DMS53 (cell line): ENCODE results near the gene TNFSF11.
"Not testable (repeated sequence)": the region's sequence is repeated elsewhere in the genome, so short reads cannot be mapped to it uniquely, and the experiment has no call there.

Experiments
- DNase-seq: peaks from one replicate; lab custom pipeline; 2025; lab: John Stamatoyannopoulos, UW

The TNFSF11 gene

DNA sequence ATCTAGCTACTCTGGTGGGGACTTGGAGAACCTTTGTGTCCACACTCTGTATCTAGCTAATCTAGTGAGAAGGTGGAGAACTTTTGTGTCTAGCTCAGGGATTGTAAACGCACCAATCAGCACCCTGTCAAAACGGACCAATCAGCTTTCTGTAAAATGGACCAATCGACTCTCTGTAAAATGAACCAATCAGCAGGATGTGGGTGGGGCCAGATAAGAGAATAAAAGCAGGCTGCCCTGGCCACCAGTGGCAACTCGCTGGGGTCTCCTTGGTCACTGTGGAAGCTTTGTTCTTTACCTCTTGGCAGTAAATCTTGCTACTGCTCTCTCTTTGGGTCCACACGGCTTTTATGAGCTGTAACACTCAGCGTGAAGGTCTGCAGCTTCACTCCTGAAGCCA is 13.6 kb upstream of the TNFSF11 start:
- not testable (repeated sequence) for DNase-seq

DNA sequence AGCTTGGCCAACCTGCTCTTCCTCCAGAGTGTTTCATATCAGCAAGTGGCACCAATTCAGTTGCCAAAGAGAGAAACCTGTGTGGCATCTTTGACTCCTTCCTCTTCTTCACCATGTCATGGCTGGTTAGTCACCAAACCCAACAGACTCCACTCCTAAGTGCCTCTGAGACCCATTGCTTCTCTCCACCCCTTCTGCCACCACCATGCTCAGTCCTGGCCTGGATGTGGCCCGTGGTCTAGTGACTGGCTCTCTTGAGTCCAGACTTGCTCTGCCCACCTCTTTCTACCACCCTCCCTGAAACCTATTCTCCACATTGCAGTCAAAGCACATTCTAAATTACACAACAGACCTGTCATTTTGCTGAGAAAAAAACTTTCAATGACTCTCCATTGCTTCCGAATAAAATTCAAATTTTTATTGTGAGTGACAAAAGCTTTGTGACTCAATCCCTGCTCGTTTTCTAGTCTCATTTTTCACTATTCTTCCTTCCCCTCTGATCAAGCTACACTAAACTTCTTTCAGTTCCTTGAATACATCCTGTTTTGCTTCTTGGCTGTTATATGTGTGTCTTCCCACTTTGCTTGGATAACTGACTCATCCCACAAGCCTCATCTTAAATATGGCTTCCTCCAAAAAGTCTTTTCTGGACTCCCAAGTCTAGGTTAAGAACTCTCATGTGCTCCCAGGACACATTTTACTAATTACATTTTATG is 12.0 kb upstream of the TNFSF11 start:
- no peak for DNase-seq

GRCh38 chr13:42567906-42568305 is 6.0 kb upstream of the TNFSF11 start:
- DNase-seq = no peak

DNA sequence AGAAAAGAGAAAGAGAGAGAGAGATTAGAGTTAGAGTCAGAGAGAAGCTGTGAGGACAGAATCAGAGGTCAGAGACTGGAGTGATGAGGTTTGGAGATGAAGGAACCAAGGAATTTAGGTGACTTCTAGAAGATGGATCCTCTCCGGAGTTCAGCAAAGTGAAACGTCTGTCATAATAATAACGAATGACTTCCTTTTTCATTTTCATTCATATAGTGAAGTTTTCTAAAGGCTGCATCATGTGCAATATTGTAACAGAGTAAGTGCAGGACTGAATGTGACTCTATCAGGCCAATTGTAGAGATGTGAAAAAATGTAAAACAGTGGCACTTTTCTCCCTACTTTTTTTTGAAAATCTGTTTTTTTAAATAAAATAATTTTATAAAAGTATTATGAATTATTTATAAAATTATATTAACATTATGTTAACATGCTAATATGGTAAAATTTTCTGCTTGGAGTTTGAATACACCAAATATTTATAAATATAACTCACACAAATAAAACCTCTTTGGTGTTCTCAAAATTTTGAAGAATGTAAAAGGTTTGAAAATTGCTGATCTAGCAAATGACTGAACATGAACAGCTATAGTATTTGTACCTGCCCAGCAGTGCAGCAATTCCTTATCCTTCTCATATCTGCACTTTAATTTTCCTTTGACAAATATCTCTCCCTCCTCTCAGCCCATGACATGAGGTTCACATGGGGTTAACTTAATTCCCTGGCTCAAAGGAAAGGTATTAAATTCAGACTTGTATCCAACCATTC is 4.2 kb upstream of the TNFSF11 start:
- DNase-seq = no peak

- DNase-seq = peak; percentile 10
These were observed 2.1 kb upstream of the TNFSF11 start for GRCh38 chr13:42571895-42572294.

GRCh38 chr13:42574435-42575311 is 721 bp downstream of the TNFSF11 start:
- DNase-seq = peak; percentile 40

GRCh38 chr13:42575938-42576337 is 2.0 kb downstream of the TNFSF11 start:
- no peak for DNase-seq

- DNase-seq = no peak
These were observed 3.6 kb downstream of the TNFSF11 start for GRCh38 chr13:42577538-42577937.

DNA sequence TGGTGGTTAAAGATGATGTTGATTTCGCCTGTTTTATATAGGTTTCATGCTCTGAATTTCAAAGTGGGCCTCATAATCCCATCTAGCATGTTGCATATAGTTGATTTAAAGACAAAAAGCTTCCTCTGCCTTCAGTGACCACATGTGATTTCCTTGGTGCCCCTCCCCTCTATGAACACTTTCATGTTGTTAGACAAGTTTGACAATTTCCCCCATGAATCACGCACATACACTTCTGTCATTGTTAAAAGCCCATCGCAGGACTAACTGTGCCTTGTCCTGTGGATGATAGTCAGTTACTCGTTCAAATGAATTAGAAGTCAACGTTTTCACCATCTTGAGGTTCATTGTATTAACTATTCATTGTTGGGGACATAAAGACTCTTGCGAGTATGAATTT is 6.7 kb downstream of the TNFSF11 start:
- DNase-seq = no peak

GRCh38 chr13:42581427-42581826 is 7.5 kb downstream of the TNFSF11 start:
- no peak for DNase-seq

GRCh38 chr13:42591602-42592001 is 17.6 kb downstream of the TNFSF11 start:
- DNase-seq = no peak

- no peak for DNase-seq
These were observed 19.3 kb downstream of the TNFSF11 start for GRCh38 chr13:42592915-42593900.

GRCh38 chr13:42594481-42595252 is 20.7 kb downstream of the TNFSF11 start:
- peak; percentile 74 for DNase-seq

DNA sequence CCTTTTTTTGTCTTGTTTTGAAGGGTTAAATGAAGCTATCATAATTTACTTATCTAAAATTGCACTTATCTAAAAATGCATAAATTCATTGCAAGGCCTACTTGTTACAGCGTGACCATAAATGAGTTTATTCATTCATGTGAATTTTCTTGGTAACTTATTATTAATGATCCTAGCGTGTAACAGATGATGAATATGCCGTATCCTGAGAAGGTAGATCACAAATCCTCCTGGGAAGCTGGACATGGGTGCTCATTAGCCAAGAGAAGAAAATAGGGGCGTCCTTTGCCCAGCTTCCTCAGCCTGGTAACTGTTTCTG is 21.3 kb downstream of the TNFSF11 start:
- no peak for DNase-seq

- no peak for DNase-seq
These were observed 23.6 kb downstream of the TNFSF11 start for GRCh38 chr13:42597505-42597904.

- DNase-seq = peak; percentile 4
These were observed 27.0 kb downstream of the TNFSF11 start for GRCh38 chr13:42600943-42601342.

DNA sequence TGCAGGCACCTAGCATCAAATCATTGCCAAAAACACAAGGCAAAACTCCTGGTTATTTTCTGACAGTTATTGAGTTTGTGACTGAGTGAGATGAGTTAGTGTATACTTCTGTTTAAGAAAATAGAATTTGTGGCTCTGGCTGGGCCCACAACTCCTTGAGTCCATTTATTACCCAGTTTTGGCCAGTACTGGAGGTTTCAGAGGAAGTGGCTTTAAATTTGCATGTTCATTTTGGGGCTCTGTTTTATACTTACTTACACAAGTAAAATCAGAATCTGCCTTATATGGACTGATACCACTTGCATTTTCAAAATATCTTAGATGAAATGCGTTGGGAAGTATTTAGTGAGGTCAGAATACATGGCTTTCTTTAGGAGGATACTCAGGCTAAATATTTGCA is 29.0 kb downstream of the TNFSF11 start:
- DNase-seq = no peak

- DNase-seq = no peak
These were observed 29.6 kb downstream of the TNFSF11 start for GRCh38 chr13:42603571-42603970.

DNA sequence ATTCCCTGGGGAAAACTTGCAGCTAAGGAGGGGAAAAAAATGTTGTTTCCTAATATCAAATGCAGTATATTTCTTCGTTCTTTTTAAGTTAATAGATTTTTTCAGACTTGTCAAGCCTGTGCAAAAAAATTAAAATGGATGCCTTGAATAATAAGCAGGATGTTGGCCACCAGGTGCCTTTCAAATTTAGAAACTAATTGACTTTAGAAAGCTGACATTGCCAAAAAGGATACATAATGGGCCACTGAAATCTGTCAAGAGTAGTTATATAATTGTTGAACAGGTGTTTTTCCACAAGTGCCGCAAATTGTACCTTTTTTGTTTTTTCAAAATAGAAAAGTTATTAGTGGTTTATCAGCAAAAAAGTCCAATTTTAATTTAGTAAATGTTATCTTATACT is 33.6 kb downstream of the TNFSF11 start:
- no peak for DNase-seq

GRCh38 chr13:42610649-42611048 is 36.7 kb downstream of the TNFSF11 start:
- DNase-seq = no peak
